PC-9 (cell line): ENCODE measurements around the gene FGFR2. TPM values are rescaled to one million over a fixed set of nuclear protein-coding genes. Genes with fewer than 3 reads are reported as not detected.

Experiments
- BruUV-seq: library from RNA; stranded (reverse); fragments of 400-500 nt; replicated peaks from 2 replicates; lab custom pipeline; 2021; lab: Mats Ljungman, UMichigan
- CTCF ChIA-PET: fragments of 300-600 bp; sonication (Branson Sonifier 250); formaldehyde crosslinking; loops from one replicate; lab custom pipeline; 2022; ENCODE audit warnings: antibody characterized with exemption; lab: Charles Lee
- POLR2A ChIA-PET: fragments of 300-600 bp; sonication (Branson Sonifier 250); formaldehyde crosslinking; loops from one replicate; lab custom pipeline; 2022; ENCODE audit warnings: antibody characterized with exemption; ENCODE audit not compliant: unreplicated experiment; lab: Charles Lee
- DNase-seq, 2 experiments: peaks; one replicate each; pipeline versions ENCODE4 v3.0.0 to v3.0.0-alpha.2; 2015 to 2022; ENCODE audit warnings: mixed read lengths in 1 of 2
- H2AFZ ChIP-seq: fragments of 200-600 bp; sonication (generic); 2 replicates; pipeline ENCODE4 v1.8.1; 2017; ENCODE audit warnings: antibody characterized with exemption
- H3F3A ChIP-seq: fragments of 200-600 bp; sonication (generic); 2 replicates; pipeline ENCODE4 v1.8.1; 2017; ENCODE audit warnings: antibody characterized with exemption, mild to moderate bottlenecking, low read depth; ENCODE audit not compliant: insufficient read depth
- H3K27ac ChIP-seq: fragments of 200-600 bp; sonication (generic); 2 replicates; pipeline ENCODE4 v1.6.1; 2016; ENCODE audit warnings: mixed run types
- H3K27me3 ChIP-seq: fragments of 200-600 bp; sonication (generic); 2 replicates; pipeline ENCODE4 v1.6.1; 2016; ENCODE audit warnings: low read depth, mixed run types; ENCODE audit not compliant: insufficient read depth
- H3K36me3 ChIP-seq: fragments of 200-600 bp; sonication (generic); 2 replicates; pipeline ENCODE4 v1.6.1; 2016; ENCODE audit warnings: low read depth, mixed run types
- H3K4me1 ChIP-seq: fragments of 200-600 bp; sonication (generic); replicated peaks from 2 replicates; pipeline ENCODE4 v1.6.1; 2016; ENCODE audit warnings: mixed run types; ENCODE audit not compliant: insufficient read depth
- H3K4me2 ChIP-seq: fragments of 200-600 bp; sonication (generic); 2 replicates; pipeline ENCODE4 v1.6.1; 2017; ENCODE audit warnings: mixed run types
- H3K4me3 ChIP-seq: fragments of 200-600 bp; sonication (generic); 2 replicates; pipeline ENCODE4 v1.6.1; 2016; ENCODE audit warnings: mixed run types
- H3K79me2 ChIP-seq: fragments of 200-600 bp; sonication (generic); 2 replicates; pipeline ENCODE4 v1.6.1; 2017; ENCODE audit warnings: low read depth, mixed run types
- H3K9me2 ChIP-seq: fragments of 200-600 bp; sonication (generic); 2 replicates; pipeline ENCODE4 v1.8.1; 2017; ENCODE audit warnings: mild to moderate bottlenecking; ENCODE audit not compliant: insufficient read depth
- H3K9me3 ChIP-seq: fragments of 200-600 bp; sonication (generic); 2 replicates; pipeline ENCODE4 v1.8.1; 2016; ENCODE audit warnings: low read depth; ENCODE audit not compliant: insufficient read depth
- H4K20me1 ChIP-seq: fragments of 200-600 bp; sonication (generic); 2 replicates; pipeline ENCODE4 v1.8.1; 2017; ENCODE audit not compliant: insufficient read depth
- EZH2 ChIP-seq: fragments of 200-600 bp; sonication (generic); IDR thresholded peaks from 2 replicates; pipeline ENCODE4 v1.8.0; 2017; ENCODE audit warnings: antibody characterized with exemption, low read depth
- intact Hi-C: fragments of 100-400 bp; cut with micrococcal nuclease; formaldehyde crosslinking; loops from one replicate; pipeline ENCODE4 v1.10.0; 2022; ENCODE audit not compliant: unreplicated experiment
- total RNA-seq: library from RNA; stranded (reverse); gene quantifications from 2 replicates; pipeline ENCODE4 v1.2.3, GENCODE V29; 2021
- TF ChIP-seq, protein P1 (sequence below): fragments of 200-600 bp; sonication (generic); conservative IDR thresholded peaks from 2 replicates; pipeline ENCODE4 v1.6.1; 2017; ENCODE audit warnings: mixed run types, antibody characterized with exemption, mild to moderate bottlenecking, moderate library complexity

Gene FGFR2
- total RNA-seq, 1 experiment from 2014 or later, result not detected

GRCh38 chr10:121540732-121541395, 57.4 kb downstream of the FGFR2 start:
- peaks cover 54% of the 10 kb centered on the region for H3K27me3 ChIP-seq
- no TSS peak for BruUV-seq
- ChIA-PET CTCF (no interaction called here), POLR2A (no interaction called here)
- TF ChIP-seq, protein P1, sequence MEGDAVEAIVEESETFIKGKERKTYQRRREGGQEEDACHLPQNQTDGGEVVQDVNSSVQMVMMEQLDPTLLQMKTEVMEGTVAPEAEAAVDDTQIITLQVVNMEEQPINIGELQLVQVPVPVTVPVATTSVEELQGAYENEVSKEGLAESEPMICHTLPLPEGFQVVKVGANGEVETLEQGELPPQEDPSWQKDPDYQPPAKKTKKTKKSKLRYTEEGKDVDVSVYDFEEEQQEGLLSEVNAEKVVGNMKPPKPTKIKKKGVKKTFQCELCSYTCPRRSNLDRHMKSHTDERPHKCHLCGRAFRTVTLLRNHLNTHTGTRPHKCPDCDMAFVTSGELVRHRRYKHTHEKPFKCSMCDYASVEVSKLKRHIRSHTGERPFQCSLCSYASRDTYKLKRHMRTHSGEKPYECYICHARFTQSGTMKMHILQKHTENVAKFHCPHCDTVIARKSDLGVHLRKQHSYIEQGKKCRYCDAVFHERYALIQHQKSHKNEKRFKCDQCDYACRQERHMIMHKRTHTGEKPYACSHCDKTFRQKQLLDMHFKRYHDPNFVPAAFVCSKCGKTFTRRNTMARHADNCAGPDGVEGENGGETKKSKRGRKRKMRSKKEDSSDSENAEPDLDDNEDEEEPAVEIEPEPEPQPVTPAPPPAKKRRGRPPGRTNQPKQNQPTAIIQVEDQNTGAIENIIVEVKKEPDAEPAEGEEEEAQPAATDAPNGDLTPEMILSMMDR, result no peak
- no peak for TF ChIP-seq EZH2
- intact Hi-C loops, result no loop called here
- no peak overlapping the region for H3K27ac ChIP-seq
- H3K4me1 ChIP-seq, result no peaks in the 10 kb centered on the region
- no peaks in the 10 kb centered on the region for H3K36me3 ChIP-seq
- H3K4me2 ChIP-seq, result no peak overlapping the region
- no peak overlapping the region for H2AFZ ChIP-seq
- H3K4me3 ChIP-seq, result no peak overlapping the region
- no peaks in the 10 kb centered on the region for H3K9me2 ChIP-seq
- no peaks in the 10 kb centered on the region for H3F3A ChIP-seq
- H3K79me2 ChIP-seq, result no peaks in the 10 kb centered on the region
- H4K20me1 ChIP-seq, result no peaks in the 10 kb centered on the region
- no peaks in the 10 kb centered on the region for H3K9me3 ChIP-seq
- DNase-seq, result no peak

GRCh38 chr10:121539786-121540185, 58.5 kb downstream of the FGFR2 start:
- ChIA-PET CTCF (no interaction called here), POLR2A (no interaction called here)
- Histone ChIP-seq H3K27ac (no peak overlapping the region), H3K4me1 (no peaks in the 10 kb centered on the region), H4K20me1 (no peaks in the 10 kb centered on the region), H3K27me3 (peaks cover 65% of the 10 kb centered on the region), H2AFZ (no peak overlapping the region), H3F3A (no peaks in the 10 kb centered on the region), H3K36me3 (no peaks in the 10 kb centered on the region), H3K4me3 (no peak overlapping the region), H3K4me2 (no peak overlapping the region), H3K9me2 (no peaks in the 10 kb centered on the region), H3K9me3 (no peaks in the 10 kb centered on the region), H3K79me2 (no peaks in the 10 kb centered on the region)
- BruUV-seq, result no TSS peak
- TF ChIP-seq, protein P1, result no peak
- no peak for TF ChIP-seq EZH2
- no peak for DNase-seq
- intact Hi-C loops, result no loop called here

GRCh38 chr10:121536310-121536913, 61.8 kb downstream of the FGFR2 start:
- TF ChIP-seq EZH2, result no peak
- TF ChIP-seq, protein P1, result no peak
- H3K4me1 ChIP-seq, result no peaks in the 10 kb centered on the region
- H3K4me2 ChIP-seq, result no peak overlapping the region
- H3F3A ChIP-seq, result no peaks in the 10 kb centered on the region
- H3K9me2 ChIP-seq, result no peaks in the 10 kb centered on the region
- ChIA-PET CTCF (no interaction called here), POLR2A (no interaction called here)
- H2AFZ ChIP-seq, result no peak overlapping the region
- H3K4me3 ChIP-seq, result no peak overlapping the region
- peaks cover 79% of the 10 kb centered on the region for H3K27me3 ChIP-seq
- H3K9me3 ChIP-seq, result no peaks in the 10 kb centered on the region
- no peaks in the 10 kb centered on the region for H3K36me3 ChIP-seq
- no peaks in the 10 kb centered on the region for H3K79me2 ChIP-seq
- intact Hi-C loops, result no loop called here
- no TSS peak for BruUV-seq
- no peak for DNase-seq
- no peaks in the 10 kb centered on the region for H4K20me1 ChIP-seq
- H3K27ac ChIP-seq, result no peak overlapping the region
